ENCODE results near the gene ABCA8.

The ABCA8 gene

GRCh38 chr17:68927516-68927915 is 27.7 kb downstream of the ABCA8 start:
- Histone ChIP-seq H3K27ac (replicated peaks; ENCODE audit: low read length) (no peak overlapping the region), H2AFZ (ENCODE audit: low read length) (no peak overlapping the region)
- no CpG with 5 or more reads among the region's 4 CpGs for WGBS, 2 donors (ENCODE audit: extremely low coverage in 2 of 2, insufficient read length in 2 of 2, insufficient replicate concordance in 1 of 2)

GRCh38 chr17:68924793-68925720 is 30.1 kb downstream of the ABCA8 start:
- Histone ChIP-seq H3K36me3 (replicated peaks in 1 of 2; ENCODE audit: control insufficient read depth in 2 of 2, insufficient read depth in 2 of 2, low read length in 2 of 2) (no peaks in the 10 kb centered on the region), H2BK12ac (ENCODE audit: low read length) (no peak overlapping the region), H3K27me3 (ENCODE audit: control insufficient read depth in 3 of 3, insufficient read depth in 3 of 3, low read depth in 1 of 3, low read length in 3 of 3) (no peaks in the 10 kb centered on the region), H3K9me3 (replicated peaks in 1 of 2; ENCODE audit: control insufficient read depth in 2 of 2, insufficient read depth in 1 of 2, low read depth in 1 of 2, low read length in 2 of 2) (no peaks in the 10 kb centered on the region), H3K27ac (replicated peaks; ENCODE audit: low read length) (no peak overlapping the region), H3K4ac (ENCODE audit: low read length) (no peak overlapping the region), H3K79me1 (ENCODE audit: low read depth, low read length) (no peaks in the 10 kb centered on the region), H4K8ac (ENCODE audit: low read depth, low read length) (no peak overlapping the region), H3K23ac (ENCODE audit: low read depth, low read length, poor library complexity) (no peak overlapping the region), H2BK15ac (ENCODE audit: low read length) (no peak overlapping the region), H2AK5ac (ENCODE audit: low read depth, low read length) (no peak overlapping the region), H3K9ac (ENCODE audit: low read depth, low read length, poor library complexity) (no peak overlapping the region), H3K14ac (ENCODE audit: low read length) (no peak overlapping the region), H3K18ac (ENCODE audit: low read length) (no peak overlapping the region), H3K4me3 (ENCODE audit: low read length in 2 of 2) (no peak overlapping the region), H3K4me2 (ENCODE audit: insufficient read depth, low read length, poor library complexity, severe bottlenecking) (no peak overlapping the region), H2AFZ (ENCODE audit: low read length) (no peak overlapping the region), H2BK5ac (ENCODE audit: low read length) (no peak overlapping the region), H3K4me1 (ENCODE audit: control insufficient read depth in 2 of 2, insufficient read depth in 1 of 2, low read depth in 1 of 2, low read length in 2 of 2) (peaks cover 2 to 3% of the 10 kb centered on the region in 2 donors), H4K91ac (ENCODE audit: low read depth, low read length, poor library complexity) (no peak overlapping the region), H2BK120ac (ENCODE audit: low read depth, low read length) (no peak overlapping the region)
- WGBS, 2 donors (ENCODE audit: extremely low coverage in 2 of 2, insufficient read length in 2 of 2, insufficient replicate concordance in 1 of 2): no CpG with 5 or more reads among the region's 9 CpGs
- DNase-seq (ENCODE audit: low spot score): no peak

More at GRCh38 chr17:68927516-68927915, 27.7 kb downstream of the ABCA8 start:
- Histone ChIP-seq H3K27me3 (ENCODE audit: control insufficient read depth in 3 of 3, insufficient read depth in 3 of 3, low read depth in 1 of 3, low read length in 3 of 3) (no peaks in the 10 kb centered on the region), H3K79me1 (ENCODE audit: low read depth, low read length) (no peaks in the 10 kb centered on the region), H3K23ac (ENCODE audit: low read depth, low read length, poor library complexity) (no peak overlapping the region), H2BK5ac (ENCODE audit: low read length) (no peak overlapping the region), H3K18ac (ENCODE audit: low read length) (no peak overlapping the region), H3K36me3 (replicated peaks in 1 of 2; ENCODE audit: control insufficient read depth in 2 of 2, insufficient read depth in 2 of 2, low read length in 2 of 2) (no peaks in the 10 kb centered on the region), H3K14ac (ENCODE audit: low read length) (no peak overlapping the region), H3K4me1 (ENCODE audit: control insufficient read depth in 2 of 2, insufficient read depth in 1 of 2, low read depth in 1 of 2, low read length in 2 of 2) (peaks cover 3 to 4% of the 10 kb centered on the region in 2 donors), H3K9ac (ENCODE audit: low read depth, low read length, poor library complexity) (no peak overlapping the region), H2BK15ac (ENCODE audit: low read length) (no peak overlapping the region), H4K8ac (ENCODE audit: low read depth, low read length) (no peak overlapping the region), H2AK5ac (ENCODE audit: low read depth, low read length) (no peak overlapping the region), H2BK12ac (ENCODE audit: low read length) (no peak overlapping the region), H2BK120ac (ENCODE audit: low read depth, low read length) (no peak overlapping the region), H4K91ac (ENCODE audit: low read depth, low read length, poor library complexity) (no peak overlapping the region), H3K4ac (ENCODE audit: low read length) (no peak overlapping the region), H3K4me3 (ENCODE audit: low read length in 2 of 2) (no peak overlapping the region), H3K9me3 (replicated peaks in 1 of 2; ENCODE audit: control insufficient read depth in 2 of 2, insufficient read depth in 1 of 2, low read depth in 1 of 2, low read length in 2 of 2) (no peaks in the 10 kb centered on the region), H3K4me2 (ENCODE audit: insufficient read depth, low read length, poor library complexity, severe bottlenecking) (no peak overlapping the region)
- no peak for DNase-seq (ENCODE audit: low spot score)

- H3K36me3 ChIP-seq (replicated peaks in 1 of 2; ENCODE audit: control insufficient read depth in 2 of 2, insufficient read depth in 2 of 2, low read length in 2 of 2): peaks cover 0 to 5% of the 10 kb centered on the region in 2 donors
- H3K27ac ChIP-seq (replicated peaks; ENCODE audit: low read length): no peak overlapping the region
- H4K8ac ChIP-seq (ENCODE audit: low read depth, low read length): no peak overlapping the region
- H3K9ac ChIP-seq (ENCODE audit: low read depth, low read length, poor library complexity): no peak overlapping the region
- H3K9me3 ChIP-seq (replicated peaks in 1 of 2; ENCODE audit: control insufficient read depth in 2 of 2, insufficient read depth in 1 of 2, low read depth in 1 of 2, low read length in 2 of 2): peaks cover 0 to 6% of the 10 kb centered on the region in 2 donors
- H2BK12ac ChIP-seq (ENCODE audit: low read length): no peak overlapping the region
- H3K4me2 ChIP-seq (ENCODE audit: insufficient read depth, low read length, poor library complexity, severe bottlenecking): no peak overlapping the region
- no peaks in the 10 kb centered on the region for H3K79me1 ChIP-seq (ENCODE audit: low read depth, low read length)
- H3K4me1 ChIP-seq (ENCODE audit: control insufficient read depth in 2 of 2, insufficient read depth in 1 of 2, low read depth in 1 of 2, low read length in 2 of 2): peaks cover 0 to 2% of the 10 kb centered on the region in 2 donors
- no peak overlapping the region for H3K4ac ChIP-seq (ENCODE audit: low read length)
- H2BK5ac ChIP-seq (ENCODE audit: low read length): no peak overlapping the region
- H3K14ac ChIP-seq (ENCODE audit: low read length): no peak overlapping the region
- no peak overlapping the region for H3K4me3 ChIP-seq (ENCODE audit: low read length in 2 of 2)
- DNase-seq (ENCODE audit: low spot score): no peak
- H4K91ac ChIP-seq (ENCODE audit: low read depth, low read length, poor library complexity): no peak overlapping the region
- no peaks in the 10 kb centered on the region for H3K27me3 ChIP-seq (ENCODE audit: control insufficient read depth in 3 of 3, insufficient read depth in 3 of 3, low read depth in 1 of 3, low read length in 3 of 3)
- no CpG with 5 or more reads among the region's 2 CpGs for WGBS, 2 donors (ENCODE audit: extremely low coverage in 2 of 2, insufficient read length in 2 of 2, insufficient replicate concordance in 1 of 2)
- H2AK5ac ChIP-seq (ENCODE audit: low read depth, low read length): no peak overlapping the region
- peak overlapping the region; percentile 25 for H2BK15ac ChIP-seq (ENCODE audit: low read length)
- H2BK120ac ChIP-seq (ENCODE audit: low read depth, low read length): no peak overlapping the region
- no peak overlapping the region for H2AFZ ChIP-seq (ENCODE audit: low read length)
- peak overlapping the region; percentile 6 for H3K18ac ChIP-seq (ENCODE audit: low read length)
- no peak overlapping the region for H3K23ac ChIP-seq (ENCODE audit: low read depth, low read length, poor library complexity)
Observed at GRCh38 chr17:68910789-68911431, 44.3 kb downstream of the ABCA8 start.

DNA sequence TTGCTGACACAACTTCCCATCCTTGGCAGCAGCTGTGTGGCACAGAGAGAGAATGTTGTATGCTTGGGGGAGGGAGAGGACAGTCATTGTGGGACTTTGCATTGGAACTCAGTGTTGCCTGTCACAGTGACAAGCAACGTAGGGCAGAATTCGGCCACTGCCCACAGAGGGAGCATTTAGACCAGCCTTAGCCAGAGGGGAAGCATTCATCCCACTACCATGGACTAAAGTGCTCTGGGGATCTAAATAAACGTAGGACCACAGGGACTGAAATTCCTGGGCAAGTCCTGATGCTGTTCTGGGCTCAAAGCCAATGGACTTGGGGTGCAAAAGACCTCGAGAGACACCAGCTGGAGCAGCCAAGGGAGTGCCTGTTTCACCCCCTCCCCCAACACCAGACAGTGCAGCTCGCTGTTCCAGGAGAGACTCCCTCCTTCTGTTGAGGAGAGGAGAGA is 44.9 kb downstream of the ABCA8 start:
- Histone ChIP-seq H2AK5ac (ENCODE audit: low read depth, low read length) (no peak overlapping the region), H3K4ac (ENCODE audit: low read length) (no peak overlapping the region), H3K36me3 (replicated peaks in 1 of 2; ENCODE audit: control insufficient read depth in 2 of 2, insufficient read depth in 2 of 2, low read length in 2 of 2) (no peaks in the 10 kb centered on the region), H2AFZ (ENCODE audit: low read length) (no peak overlapping the region), H3K4me1 (ENCODE audit: control insufficient read depth in 2 of 2, insufficient read depth in 1 of 2, low read depth in 1 of 2, low read length in 2 of 2) (peaks cover 0 to 2% of the 10 kb centered on the region in 2 donors), H3K9me3 (replicated peaks in 1 of 2; ENCODE audit: control insufficient read depth in 2 of 2, insufficient read depth in 1 of 2, low read depth in 1 of 2, low read length in 2 of 2) (peaks cover 0 to 6% of the 10 kb centered on the region in 2 donors), H3K4me2 (ENCODE audit: insufficient read depth, low read length, poor library complexity, severe bottlenecking) (no peak overlapping the region), H2BK5ac (ENCODE audit: low read length) (no peak overlapping the region), H3K18ac (ENCODE audit: low read length) (no peak overlapping the region), H2BK12ac (ENCODE audit: low read length) (no peak overlapping the region), H4K8ac (ENCODE audit: low read depth, low read length) (no peak overlapping the region), H3K4me3 (ENCODE audit: low read length in 2 of 2) (no peak overlapping the region), H3K14ac (ENCODE audit: low read length) (no peak overlapping the region), H4K91ac (ENCODE audit: low read depth, low read length, poor library complexity) (no peak overlapping the region), H3K27me3 (ENCODE audit: control insufficient read depth in 3 of 3, insufficient read depth in 3 of 3, low read depth in 1 of 3, low read length in 3 of 3) (no peaks in the 10 kb centered on the region), H3K79me1 (ENCODE audit: low read depth, low read length) (no peaks in the 10 kb centered on the region), H3K23ac (ENCODE audit: low read depth, low read length, poor library complexity) (peak overlapping the region; percentile 6), H2BK120ac (ENCODE audit: low read depth, low read length) (no peak overlapping the region), H3K27ac (replicated peaks; ENCODE audit: low read length) (no peak overlapping the region), H3K9ac (ENCODE audit: low read depth, low read length, poor library complexity) (no peak overlapping the region), H2BK15ac (ENCODE audit: low read length) (no peak overlapping the region)
- no peak for DNase-seq (ENCODE audit: low spot score)
- WGBS, 2 donors (ENCODE audit: extremely low coverage in 2 of 2, insufficient read length in 2 of 2, insufficient replicate concordance in 1 of 2): no CpG with 5 or more reads among the region's 5 CpGs

Data from neuronal stem cell (in vitro differentiated cells).